WERI-Rb-1 (cell line): ENCODE measurements around the gene LAMTOR4.
"Not testable (repeated sequence)": the region's sequence is repeated elsewhere in the genome, so short reads cannot be mapped to it uniquely, and the experiment has no call there.

ENCODE experiments used
- DNase-seq: peaks from one replicate; pipeline ENCODE4 v3.0.0-alpha.2; 2020
- H3K27ac ChIP-seq: fragments of 250-450 bp; sonication (Bioruptor Pico); 2 replicates; pipeline ENCODE4 v1.5.1; 2020; ENCODE audit warnings: mild to moderate bottlenecking, moderate library complexity
- H3K27me3 ChIP-seq: fragments of 250-450 bp; sonication (Bioruptor Pico); 2 replicates; pipeline ENCODE4 v1.5.1; 2021; ENCODE audit warnings: mild to moderate bottlenecking, low read depth, moderate library complexity; ENCODE audit not compliant: insufficient read depth, severe bottlenecking
- H3K36me3 ChIP-seq: fragments of 250-450 bp; sonication (Bioruptor Pico); 2 replicates; pipeline ENCODE4 v1.5.1; 2020; ENCODE audit warnings: mild to moderate bottlenecking, moderate library complexity
- H3K4me3 ChIP-seq: 2 replicates; pipeline ENCODE4 v1.5.1; 2011; ENCODE audit warnings: low read depth, mild to moderate bottlenecking, control low read depth, low read length
- H3K9me3 ChIP-seq: fragments of 250-450 bp; sonication (Bioruptor Pico); 2 replicates; pipeline ENCODE4 v1.5.1; 2021; ENCODE audit warnings: mild to moderate bottlenecking, moderate library complexity; ENCODE audit not compliant: severe bottlenecking
- CTCF ChIP-seq: IDR thresholded peaks from 2 replicates; pipeline ENCODE4 v1.5.1; 2011; ENCODE audit warnings: low read depth, mild to moderate bottlenecking, control low read depth, inconsistent platforms, low read length

LAMTOR4 gene

DNA sequence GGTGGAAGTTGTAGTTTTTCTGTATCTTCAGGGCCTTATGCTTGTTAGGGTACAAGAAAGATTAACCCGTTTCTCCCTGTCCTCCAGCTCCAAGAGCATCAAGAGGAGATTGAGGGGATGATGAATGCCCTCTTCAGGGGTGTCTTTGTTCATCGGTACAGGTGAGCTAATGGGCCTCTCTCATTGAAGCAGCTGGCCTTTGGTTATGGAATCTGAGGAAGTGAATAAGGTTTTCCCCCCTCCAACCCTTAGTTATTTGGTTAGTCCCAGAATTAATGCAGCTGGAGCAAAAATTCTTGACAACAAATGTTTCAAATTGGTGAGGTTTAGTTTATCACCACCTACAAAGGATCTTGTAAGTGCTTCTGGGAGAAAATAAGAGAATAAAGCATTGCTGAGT, 46.5 kb downstream of the LAMTOR4 start:
- no peak for DNase-seq
- H3K27ac ChIP-seq = no peak overlapping the region
- no peak for TF ChIP-seq CTCF
- H3K9me3 ChIP-seq = no peaks in the 10 kb centered on the region
- H3K27me3 ChIP-seq = no peaks in the 10 kb centered on the region
- H3K4me3 ChIP-seq = no peak overlapping the region
- no peaks in the 10 kb centered on the region for H3K36me3 ChIP-seq

DNA sequence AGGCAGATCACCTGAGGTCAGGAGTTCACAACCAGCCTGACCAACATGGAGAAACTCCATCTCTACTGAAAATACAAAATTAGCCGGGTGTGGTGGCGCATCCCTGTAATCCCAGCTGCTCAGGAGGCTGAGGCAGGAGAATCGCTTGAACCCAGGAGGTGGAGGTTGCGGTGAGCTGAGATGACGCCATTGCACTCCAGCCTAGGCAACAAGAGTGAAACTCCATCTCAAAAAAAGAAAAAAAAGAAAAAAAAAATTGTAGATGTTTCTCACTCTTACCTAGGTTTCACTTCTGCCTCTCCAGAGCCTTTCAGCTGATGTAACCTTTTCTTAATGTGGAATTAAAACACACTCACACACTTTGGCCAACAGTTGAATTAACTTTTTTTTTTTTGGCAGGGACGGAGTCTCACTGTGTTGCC, 47.2 kb downstream of the LAMTOR4 start:
- H3K9me3 ChIP-seq, DNase-seq, H3K27me3 ChIP-seq, H3K4me3 ChIP-seq, H3K36me3 ChIP-seq, H3K27ac ChIP-seq: not testable (repeated sequence)

DNA sequence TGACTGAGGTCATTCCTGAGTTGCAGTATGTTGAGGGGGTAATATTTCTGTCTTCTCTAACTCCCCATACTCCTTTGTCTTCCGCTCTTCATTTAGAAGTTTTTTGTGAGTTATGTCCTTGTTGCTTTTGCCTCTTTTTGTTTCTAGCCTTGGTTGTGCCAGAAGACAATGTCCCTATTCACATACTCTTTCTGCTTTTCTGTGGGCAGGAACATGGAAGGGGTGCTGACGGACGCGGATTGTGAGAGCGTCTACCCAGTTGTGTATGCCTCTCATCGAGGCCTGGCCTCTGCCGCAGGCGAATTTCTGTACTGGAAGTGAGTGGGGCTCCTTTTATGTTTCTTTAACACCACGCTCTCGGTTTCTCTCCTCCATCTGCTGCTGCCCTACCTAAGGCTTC, 49.5 kb downstream of the LAMTOR4 start:
- Histone ChIP-seq H3K9me3 (no peaks in the 10 kb centered on the region), H3K27me3 (no peaks in the 10 kb centered on the region), H3K4me3 (no peak overlapping the region), H3K27ac (no peak overlapping the region), H3K36me3 (no peaks in the 10 kb centered on the region; the same call in 1 of the 2 replicates)
- DNase-seq = no peak
- TF ChIP-seq CTCF = no peak

GRCh38 chr7:100200693-100201092, 52.0 kb downstream of the LAMTOR4 start:
- Histone ChIP-seq H3K27ac (no peak overlapping the region), H3K4me3 (no peak overlapping the region), H3K9me3 (no peaks in the 10 kb centered on the region), H3K27me3 (no peaks in the 10 kb centered on the region), H3K36me3 (no peaks in the 10 kb centered on the region; the same call in 1 of the 2 replicates)
- DNase-seq = no peak
- TF ChIP-seq CTCF = no peak
